GM12873 (cell line): ENCODE measurements around the gene PRKAG2.

Experiments used
- CTCF ChIP-seq: IDR thresholded peaks from 2 replicates; pipeline ENCODE4 v1.5.1; 2012; ENCODE audit warnings: low read depth, mild to moderate bottlenecking, moderate library complexity, low read length, control low read depth; ENCODE audit not compliant: insufficient read depth; ENCODE audit errors: missing control alignments

Gene PRKAG2

GRCh38 chr7:151844071-151844824 is 32.7 kb downstream of the PRKAG2 start:
- no peak for TF ChIP-seq CTCF

- TF ChIP-seq CTCF, result no peak
These were observed 33.7 kb downstream of the PRKAG2 start for GRCh38 chr7:151843181-151843580.

GRCh38 chr7:151840088-151840910 is 36.6 kb downstream of the PRKAG2 start:
- TF ChIP-seq CTCF, result no peak

- no peak for TF ChIP-seq CTCF
These were observed 37.4 kb downstream of the PRKAG2 start for GRCh38 chr7:151839451-151839921.

GRCh38 chr7:151838861-151839381 is 38.0 kb downstream of the PRKAG2 start:
- TF ChIP-seq CTCF, result no peak

- no peak for TF ChIP-seq CTCF
These were observed 38.8 kb downstream of the PRKAG2 start for GRCh38 chr7:151838072-151838471.
